Fibroblast of skin of left biceps (primary cell): ENCODE measurements around the gene PSKH1.

Experiments used
- DNase-seq, 2 experiments: peaks; one replicate each; pipeline ENCODE4 v3.0.0-alpha.2; 2013; ENCODE audit warnings: low read depth in 2 of 2

PSKH1 gene

DNA sequence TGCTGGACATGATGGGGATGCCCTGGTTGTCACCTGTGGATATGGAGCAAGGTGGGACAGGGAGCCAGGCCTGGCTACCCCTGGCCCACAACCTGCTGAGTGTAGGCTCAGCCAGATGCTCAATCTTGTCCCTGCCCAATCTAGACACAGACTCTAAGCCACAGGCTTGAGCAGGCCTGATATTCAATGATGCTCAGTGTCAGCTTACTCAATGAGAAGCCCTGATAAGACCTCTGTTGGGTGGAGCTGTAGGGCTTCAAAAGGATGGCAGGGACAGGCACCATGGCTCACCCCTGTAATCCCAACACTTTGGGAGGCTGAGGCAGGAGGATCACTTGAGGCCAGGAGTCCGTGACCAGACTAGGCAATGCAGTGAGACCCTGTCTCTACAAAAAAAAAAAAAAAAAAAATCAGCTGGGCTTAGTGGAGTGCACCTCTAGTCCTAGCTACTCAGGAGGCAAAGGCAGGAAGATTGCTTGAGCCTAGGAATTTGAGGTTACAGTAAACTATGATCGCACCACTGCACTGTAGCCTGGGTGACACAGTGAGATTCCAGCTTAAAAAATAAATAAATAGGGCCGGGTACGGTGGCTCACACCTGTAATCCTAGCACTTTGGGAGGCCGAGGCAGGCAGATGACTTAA is 47.5 kb downstream of the PSKH1 start:
- DNase-seq = no peak

DNA sequence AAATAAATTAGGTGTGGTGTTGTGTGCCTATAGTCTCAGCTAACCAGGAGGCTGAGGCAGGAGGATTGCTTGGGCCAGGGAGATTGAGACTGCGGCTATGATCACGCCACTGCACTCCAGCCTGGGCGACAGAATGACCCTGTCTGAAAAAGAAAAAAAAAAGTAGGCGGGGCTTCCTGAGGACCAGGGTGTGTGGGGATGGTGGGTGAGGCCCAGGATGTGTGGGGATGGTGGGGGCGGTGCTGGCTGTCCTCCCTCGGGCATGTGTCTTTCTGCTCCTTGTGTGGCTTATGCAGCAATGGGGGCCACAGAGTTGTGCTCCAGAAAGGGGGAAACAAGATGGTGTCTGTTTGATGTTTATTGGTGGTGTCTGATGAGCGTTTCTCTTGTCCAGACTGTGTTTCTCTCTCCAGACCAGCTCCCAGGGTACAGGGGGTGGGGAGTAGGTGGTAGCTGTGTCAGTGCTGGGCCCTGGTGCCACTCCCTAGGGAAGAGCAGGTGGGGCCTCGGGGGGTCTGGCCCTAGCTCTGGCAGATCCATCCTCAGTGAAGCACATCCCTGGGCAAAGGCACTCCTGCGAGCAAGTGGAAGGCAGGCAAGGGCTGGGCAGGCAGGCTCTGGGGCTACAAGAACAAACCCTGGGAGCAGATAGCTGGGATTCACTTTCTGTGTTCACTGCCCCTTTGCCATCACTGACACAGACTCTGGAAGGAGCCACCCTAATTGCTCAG is 48.6 kb downstream of the PSKH1 start:
- DNase-seq = no peak

DNA sequence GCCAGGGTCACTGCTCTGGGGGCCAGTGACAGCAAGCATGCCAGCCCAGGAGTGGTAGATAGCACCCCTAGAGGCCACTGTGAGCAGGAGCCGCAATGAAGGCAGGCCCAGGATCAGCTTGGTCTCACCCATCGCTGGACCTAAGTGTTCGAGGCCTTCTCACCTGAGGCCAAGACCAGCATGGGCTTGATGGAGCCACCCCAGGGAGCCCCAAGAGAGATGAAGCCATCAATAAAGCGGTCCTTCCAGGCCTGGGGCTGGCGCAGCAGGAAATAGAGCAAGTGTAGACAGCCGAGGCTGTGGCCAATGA is 49.1 kb downstream of the PSKH1 start:
- no peak for DNase-seq

DNA sequence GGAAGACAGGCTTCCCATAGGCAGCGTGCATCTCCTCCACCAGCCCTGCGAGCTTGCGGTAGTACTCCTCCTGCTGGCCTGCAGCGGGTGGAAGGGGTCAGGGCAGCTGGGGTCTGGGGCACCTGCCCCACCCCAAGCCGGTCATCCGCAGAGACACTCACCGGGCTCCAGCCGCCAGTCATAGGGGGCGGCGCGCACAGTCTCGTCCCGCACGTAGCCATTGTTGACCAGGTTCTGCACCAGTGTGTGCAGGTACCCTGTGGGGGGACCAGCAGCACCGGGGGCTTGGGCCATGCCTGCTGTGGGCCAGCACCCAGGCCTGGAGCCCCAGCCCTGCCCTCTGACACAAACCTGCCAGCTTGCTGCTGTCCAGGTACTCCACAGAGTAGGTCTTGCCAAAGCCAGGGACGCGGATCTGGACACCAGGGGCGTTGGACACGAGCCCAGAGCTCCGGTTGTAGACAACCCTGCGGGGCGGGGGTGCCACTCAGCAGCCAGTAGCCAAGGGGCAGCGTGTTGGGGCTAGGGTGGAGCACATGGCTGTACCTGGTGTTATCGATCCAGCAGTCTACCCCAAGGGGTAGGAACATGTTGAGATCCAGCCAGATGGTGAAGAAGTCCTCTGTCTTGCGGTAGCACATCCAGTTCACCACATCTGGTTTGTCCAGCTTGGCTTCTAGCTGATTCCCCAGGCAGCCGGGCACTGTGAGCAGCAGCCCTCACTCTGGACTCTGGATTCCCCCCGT is 49.6 kb downstream of the PSKH1 start:
- no peak for DNase-seq

DNA sequence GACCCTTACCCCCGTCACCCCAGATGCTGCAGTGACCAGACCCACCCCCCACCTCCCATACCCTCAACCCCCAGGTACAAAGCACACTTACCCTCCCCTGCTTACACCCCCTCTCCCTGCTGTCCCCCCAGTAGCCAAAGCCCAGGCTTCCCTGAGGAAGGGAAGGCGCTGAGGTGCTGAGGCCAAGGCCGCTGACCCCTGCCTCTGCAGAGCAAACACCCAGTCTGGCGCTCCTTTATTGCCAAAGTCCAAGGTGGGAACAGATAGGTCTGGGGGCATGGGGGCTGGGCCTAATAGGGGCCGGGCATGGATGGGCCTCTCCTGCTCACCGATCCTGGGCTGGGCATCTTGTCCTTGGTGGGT is 50.2 kb downstream of the PSKH1 start:
- DNase-seq = no peak

DNA sequence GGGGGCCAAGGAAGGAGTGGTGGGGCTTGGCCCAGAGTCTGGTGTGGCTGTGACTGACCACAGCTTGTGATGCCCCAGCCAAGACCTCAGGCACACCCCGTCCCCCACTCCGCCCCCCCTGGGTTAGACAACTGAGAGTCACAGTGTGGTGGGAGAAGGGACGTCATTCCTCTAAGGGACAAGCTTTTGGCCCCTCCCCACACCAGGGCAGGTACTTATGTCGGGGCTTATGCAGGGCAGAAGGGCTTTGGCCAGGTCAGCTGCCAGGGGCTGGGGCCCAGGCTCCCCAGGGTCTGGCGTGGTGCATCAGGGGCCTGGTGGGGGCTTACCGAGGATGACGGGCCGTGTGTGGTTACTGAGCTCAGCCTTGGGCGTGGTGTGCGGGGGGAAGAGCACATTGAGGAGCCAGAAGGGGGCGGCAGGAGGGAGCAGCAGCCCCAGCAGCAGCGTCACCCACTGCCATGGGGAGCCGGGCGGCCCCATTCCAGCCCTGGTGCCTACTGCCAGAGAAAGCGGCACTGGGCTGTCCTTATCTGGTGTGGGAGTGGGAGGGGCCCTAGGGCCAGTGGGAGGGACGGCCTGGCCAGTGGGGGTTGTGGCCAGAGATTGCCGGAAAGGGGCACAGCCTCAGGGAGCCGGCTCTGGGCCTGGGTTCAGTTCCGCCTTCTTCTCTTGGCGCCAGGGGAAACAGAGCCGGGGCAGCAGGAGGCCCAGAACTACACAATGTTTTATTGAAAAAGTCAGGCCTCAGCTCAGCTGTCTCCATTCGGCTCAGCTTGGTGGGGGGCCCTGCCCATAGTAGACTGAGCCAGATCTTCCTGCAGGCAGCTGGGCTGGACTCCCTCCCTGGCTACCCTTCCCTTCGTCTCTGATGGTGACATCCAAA is 50.8 kb downstream of the PSKH1 start, which contains the start of gene LCAT:
Gene LCAT (minus strand): TSS at position 502 of the 886 bp plus-strand sequence. CDS start 19 bp downstream, at position 483.
- no peak for DNase-seq

DNA sequence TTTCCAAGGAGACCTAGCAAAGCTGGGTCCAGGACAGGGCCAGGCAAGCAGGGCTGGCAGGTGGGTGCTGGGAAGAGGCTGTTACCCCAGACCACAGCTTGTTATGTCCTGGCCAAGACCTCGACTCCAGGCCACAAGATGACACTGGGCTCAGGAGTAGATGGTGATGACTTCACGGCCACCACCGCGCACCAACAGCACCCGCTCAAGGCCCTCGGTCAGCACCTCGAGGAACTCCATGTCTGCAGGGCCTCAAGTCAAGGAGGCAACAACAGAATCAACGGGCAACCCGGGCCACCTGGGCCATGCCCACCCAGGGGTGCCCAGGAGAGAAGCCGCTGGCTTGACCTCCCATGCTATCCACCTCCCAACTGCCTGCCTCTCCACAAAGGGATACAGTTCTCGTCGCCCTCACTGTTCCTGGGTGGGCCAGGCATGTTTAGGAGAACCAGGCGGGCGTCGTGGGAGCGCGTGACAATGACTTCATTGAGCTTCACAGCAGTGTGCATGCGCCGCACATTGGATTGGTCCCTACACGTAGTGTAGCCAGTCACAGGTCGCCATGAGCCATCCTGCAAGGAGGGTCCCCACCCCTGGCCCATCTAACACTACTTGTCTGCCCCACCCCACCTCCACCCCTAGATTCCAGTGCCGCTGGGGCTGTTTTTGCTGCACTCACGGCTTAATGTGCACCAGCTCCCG is 51.8 kb downstream of the PSKH1 start:
- no peak for DNase-seq

DNA sequence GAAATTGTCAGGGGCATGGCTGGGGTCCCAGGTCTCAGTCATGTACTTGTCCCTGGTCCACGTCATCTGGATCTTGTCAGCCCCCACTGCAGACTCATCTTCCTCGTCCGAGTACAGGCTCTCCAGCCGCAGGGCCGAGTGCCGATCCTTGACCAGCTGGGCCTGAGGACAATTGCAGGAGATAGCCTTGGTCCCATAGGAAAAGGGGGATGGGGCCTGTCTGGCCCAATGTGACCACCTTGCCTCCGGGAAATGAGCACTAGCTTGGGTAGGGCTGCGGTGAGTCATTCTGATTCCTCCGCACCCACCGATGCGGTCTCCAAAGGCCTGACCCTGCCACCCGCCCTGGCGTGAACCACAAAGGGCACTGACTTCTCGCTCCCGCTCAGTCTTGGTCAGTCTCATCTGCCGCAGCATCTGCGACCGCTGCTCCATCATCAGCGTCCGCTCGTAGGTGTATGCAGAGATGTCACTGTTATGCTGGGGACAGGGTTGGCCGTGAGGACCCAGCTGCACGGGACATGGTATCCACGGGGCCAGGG is 52.4 kb downstream of the PSKH1 start:
- DNase-seq = no peak

DNA sequence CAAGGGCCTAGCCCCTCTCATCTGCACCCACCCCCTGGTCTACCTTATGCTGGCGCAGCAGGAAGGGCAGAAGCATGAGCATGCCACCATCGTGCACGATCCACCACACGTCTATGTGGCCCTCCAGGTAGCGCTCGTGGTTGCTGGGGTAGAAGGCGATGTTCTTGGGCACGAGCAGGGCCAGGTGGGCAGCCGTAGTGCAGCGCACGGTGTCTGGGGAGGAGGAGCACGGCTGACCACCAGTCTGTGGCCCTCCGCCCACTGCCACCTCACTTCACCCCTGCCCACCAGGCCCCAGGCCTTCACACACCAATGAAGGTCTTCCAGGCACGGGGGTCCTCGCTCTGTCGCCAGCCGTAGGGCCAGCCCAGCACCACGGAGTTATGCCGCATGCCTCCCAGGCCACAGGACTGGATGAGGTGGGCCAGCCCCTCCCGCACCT is 53.1 kb downstream of the PSKH1 start:
- DNase-seq = no peak

DNA sequence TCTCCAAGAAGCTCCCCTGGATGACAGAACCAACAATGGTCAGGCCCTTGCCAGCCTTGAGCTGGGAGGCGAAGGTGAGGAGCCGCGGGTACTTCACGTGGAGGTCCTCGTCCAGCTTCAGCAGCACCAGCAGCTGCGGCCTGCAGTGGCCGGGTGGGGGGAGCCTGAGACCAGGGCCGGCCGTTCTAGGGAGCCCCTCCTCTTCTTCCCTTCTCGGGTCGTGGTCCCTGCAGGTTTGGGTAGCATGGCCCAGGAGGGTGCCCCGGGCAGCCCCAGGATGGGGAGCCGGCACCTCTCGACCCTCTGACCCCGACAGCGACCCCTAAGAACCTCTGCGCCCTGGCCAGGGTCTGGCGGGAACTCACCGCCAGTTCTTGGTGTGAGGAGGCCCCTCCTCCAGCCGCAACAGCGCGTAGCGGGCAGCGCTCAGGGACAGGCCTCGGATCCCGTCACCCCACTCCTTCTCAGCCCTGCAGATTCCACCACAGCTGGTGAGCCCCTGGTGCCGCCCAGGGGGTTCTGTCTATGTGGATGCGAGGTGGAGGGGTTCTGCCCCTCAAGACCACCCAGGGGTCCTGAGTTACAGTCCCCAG is 54.0 kb downstream of the PSKH1 start:
- no peak for DNase-seq

DNA sequence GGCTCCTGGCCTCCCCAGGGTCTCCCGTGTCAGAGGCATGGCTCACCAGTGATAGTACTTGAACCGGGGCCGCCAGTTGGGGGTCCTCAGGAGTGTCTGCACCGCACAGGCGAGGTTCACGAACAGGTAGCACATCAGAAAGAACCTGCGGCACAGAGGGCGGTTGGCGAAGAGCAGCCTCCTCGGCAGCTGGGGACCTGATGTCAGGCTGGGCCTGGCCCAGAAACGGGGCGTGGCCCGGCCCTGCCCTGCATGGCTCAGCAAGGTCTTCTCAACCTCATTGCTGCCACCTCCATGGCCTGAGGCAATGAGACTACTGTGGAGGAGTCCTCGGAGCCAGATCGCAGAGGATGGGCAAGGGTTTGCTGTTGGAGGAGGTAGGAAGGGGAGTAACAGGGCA is 55.0 kb downstream of the PSKH1 start:
- no peak for DNase-seq

DNA sequence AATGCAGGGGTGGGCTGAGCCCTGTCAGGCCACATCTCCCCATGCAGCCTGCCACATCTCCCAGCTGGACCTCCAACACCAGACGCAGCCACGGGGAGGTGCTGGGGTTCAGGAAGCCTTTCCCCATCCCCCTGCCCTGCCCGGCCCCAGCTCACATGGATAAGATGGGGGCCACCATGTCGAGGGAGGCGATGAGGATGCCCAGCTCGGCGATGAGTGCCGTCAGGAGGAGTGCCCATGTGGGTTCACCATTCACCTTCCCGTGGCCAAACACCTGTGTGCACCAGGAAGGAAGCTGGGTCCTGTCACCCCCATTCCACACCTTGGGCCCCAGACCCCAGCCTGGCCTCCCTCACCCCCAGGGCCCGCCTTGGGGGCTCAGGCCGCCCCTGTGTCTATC is 56.6 kb downstream of the PSKH1 start:
- DNase-seq = no peak

DNA sequence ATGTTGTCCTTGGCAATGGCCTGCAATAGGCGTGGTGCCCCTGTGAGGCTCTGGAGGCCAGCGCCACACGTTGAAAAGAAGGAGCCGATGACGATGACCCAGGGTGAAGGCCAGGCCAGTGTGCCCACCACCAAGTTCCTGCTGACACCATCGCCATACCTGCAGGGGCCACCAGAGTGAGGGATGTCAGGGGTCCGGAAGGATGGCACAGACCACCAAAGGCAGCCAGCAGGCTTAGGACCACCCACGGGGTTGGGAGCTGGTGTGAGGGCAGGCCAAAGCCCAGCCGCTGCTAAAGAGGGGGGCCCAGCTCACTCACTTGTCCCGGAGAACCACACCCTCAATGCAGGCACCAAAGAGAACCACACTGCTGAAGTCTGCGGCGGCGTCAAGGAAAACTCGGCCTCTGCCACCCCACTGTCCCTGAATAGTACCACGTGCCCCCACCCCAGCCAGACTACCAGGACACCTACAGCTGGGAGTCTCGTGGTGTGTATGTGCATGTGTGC is 57.3 kb downstream of the PSKH1 start:
- DNase-seq = no peak

DNA sequence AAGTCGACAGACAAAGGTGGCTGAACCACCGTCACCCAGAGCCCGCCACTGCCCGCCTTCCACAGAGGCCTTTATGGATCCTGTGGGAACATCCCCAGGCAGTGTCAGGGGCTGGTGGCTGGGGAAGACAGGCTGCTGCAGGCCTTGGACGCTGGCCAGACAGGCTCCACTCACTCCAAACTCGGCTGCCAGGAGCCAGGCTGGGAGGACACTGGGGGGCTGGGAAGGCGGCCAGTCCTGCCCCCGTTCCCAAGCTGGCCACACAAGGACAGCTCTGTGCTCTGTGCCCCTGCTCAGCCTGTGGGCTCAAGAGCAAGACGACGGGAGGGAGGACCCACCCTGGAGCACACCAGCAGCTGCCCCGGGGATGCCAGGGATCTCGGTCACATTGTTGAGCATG is 58.4 kb downstream of the PSKH1 start:
- DNase-seq = no peak

DNA sequence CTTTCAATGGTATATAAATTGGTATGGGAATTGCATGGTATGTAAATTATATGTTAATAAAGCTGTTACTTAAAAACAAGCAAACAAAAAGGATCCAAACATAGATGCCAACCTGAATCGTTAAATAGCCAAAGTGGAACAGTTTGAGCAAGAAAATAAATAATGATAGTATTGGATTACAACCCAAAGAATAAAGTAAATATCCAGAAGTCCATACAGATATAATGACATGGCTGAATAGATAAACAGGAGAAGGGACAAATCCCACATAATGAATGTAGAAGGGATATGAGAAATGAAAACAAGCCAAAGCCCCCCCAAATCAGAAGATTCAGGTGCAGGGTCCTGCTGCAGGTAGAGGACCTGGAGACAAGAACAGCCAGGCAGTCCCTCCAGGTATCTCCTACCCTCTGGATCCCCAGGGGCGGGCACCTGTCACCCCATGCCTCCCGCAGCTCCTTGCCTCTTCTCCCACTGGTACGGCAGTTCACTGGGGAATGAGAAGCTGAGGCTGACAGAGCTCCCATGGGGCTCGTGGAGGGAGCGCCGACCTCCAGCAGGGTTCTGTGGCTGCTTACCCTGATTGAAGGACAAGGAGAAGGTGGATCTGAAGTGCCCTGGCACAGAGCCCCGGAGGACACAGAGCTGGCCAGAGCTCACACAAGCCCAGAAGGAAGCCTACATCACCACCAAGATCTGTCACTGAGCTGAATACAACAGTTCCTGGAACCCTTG is 60.8 kb downstream of the PSKH1 start:
- no peak for DNase-seq

DNA sequence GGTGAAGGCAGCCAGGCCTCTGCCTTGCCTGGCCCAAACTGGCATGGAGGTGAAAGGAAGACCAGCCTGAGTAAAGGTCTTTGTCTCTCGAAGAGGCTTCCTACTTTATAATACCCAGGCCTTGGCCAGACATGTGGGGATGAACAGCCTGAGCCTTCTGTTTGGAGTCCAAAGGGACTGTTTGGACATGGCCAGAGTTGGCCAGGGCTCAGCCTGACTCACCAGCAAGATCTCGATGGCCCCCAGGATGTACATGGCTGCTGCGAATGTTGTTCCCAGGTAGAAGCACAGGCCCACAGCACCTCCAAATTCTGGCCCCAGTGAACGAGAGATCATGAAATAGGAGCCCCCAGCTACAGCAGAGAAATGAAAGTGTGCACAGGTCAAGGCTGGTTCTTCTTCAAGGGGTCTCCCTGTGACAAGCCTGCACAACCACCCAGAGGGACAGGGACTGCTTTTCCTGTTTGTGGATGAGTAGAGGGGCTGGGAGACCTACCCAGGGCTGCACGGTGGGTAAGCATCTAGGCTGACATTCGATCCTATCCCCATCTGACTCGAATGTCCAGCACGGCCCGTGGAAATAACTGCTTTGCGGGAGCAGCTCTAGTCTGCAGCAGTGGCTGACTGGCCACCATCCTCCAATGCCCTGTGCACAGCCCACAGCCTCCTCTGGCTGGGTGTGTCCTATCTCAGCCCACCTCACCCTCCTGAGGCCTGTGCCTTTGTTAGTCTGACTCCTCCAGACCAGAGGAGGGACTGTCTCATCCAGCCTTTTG is 61.6 kb downstream of the PSKH1 start:
- no peak for DNase-seq

DNA sequence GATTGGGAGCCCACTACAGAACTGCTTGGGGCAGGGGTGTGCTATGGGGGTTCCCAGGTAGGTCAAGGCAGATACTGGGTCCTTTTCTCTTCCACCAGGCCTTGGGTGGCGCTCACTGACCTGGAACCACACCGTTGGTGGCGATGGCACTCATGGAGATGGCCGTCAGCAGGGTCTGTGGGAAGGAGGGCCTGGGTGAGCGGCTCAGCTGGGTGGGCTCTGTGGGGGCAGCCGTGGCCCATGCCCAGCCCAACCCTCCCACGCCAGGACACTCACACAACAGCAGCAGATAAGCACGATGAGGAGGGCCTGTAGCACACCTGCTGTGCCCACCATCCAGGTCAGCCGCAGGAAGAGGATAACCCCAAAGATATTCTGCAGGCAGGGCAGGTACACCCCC is 64.6 kb downstream of the PSKH1 start:
- no peak for DNase-seq

DNA sequence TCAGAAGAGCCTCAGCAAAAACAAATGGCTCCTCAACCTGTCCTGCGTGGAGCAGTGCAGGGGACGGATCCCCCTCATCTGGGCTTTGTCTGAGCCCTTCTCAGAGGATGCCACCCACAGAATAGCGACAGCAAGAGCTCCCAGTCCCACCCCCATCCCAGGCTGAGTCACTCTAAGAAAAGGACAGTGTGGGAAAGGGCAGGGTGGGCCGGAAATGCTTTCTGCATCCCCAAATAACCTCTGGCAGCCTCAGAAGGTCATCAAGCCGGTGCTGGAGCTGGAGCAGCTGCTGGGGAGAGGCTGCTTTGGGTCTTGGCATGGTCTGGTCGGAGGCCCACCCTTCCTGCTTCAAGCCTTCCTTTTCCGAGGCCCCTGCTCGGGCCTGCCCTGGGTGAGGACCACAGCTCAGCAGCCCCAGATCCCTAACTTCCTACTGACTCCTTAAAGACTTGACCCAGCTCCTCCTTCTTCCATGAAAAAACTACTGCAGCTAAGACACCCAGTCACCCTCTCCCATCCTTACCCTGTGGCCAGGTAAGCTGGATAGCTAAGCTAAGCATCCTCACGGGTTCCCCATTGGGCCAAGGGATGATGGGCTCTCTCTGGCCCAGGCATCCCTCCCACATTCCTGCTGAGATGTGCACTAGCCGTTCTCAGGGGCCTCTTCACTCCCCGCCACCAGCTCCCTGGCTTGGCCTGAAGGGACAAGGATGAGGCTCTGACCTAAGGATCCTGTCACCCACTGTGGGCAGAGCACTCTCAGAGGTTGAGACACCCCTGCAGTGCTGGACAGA is 66.7 kb downstream of the PSKH1 start:
- DNase-seq = no peak
